ENCODE measurements around the gene POLR3F. TPM values are rescaled to one million over a fixed set of nuclear protein-coding genes. Genes with fewer than 3 reads are reported as not detected.

Gene POLR3F
- total and polyA plus RNA-seq, 10 donors: 6.7 to 12.0 (median 7.7) TPM

DNA sequence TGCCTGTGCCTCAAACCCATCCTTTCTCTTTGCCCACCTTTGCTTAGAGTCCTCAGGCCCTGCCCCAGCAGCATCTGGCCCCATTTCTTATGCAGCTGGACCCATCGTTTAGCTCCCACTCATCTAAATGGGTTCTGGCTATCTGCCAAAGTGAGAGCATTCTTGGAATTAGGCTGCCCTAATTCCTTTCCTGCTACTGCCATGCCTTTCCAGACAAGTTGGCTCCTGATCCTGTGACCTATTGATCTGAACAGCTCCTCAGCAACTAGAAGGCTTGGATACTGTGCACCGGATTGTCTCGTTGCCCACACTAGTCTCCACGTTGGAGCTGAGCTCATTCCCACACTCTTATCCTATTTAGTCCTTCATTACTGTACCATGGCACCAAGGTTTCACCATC, 23.3 kb upstream of the POLR3F start:
- Histone ChIP-seq H3K4me3 (no peak overlapping the region), H3K9me3 (no peaks in the 10 kb centered on the region), H3K27me3 (replicated peaks in 1 of 7) (no peaks in the 10 kb centered on the region), H3K4me1 (peaks cover 0 to 16% (median 2%) of the 10 kb centered on the region in 6 donors), H3K36me3 (peaks cover 0 to 8% (median 0%) of the 10 kb centered on the region in 6 donors), H3K27ac (peak overlapping the region in 1 of 8 donors; percentile 26)
- no peak for TF ChIP-seq POLR2AphosphoS5 (IDR thresholded peaks at IDR 0.05)
- TF ChIP-seq POLR2A (IDR thresholded peaks at IDR 0.05): no peak
- TF ChIP-seq, protein P1, sequence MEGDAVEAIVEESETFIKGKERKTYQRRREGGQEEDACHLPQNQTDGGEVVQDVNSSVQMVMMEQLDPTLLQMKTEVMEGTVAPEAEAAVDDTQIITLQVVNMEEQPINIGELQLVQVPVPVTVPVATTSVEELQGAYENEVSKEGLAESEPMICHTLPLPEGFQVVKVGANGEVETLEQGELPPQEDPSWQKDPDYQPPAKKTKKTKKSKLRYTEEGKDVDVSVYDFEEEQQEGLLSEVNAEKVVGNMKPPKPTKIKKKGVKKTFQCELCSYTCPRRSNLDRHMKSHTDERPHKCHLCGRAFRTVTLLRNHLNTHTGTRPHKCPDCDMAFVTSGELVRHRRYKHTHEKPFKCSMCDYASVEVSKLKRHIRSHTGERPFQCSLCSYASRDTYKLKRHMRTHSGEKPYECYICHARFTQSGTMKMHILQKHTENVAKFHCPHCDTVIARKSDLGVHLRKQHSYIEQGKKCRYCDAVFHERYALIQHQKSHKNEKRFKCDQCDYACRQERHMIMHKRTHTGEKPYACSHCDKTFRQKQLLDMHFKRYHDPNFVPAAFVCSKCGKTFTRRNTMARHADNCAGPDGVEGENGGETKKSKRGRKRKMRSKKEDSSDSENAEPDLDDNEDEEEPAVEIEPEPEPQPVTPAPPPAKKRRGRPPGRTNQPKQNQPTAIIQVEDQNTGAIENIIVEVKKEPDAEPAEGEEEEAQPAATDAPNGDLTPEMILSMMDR (IDR thresholded peaks at IDR 0.05 in 8 of 11, conservative IDR thresholded peaks at IDR 0.05 in 3 of 11): no peak
- no peak for DNase-seq
- WGBS, 5 donors: 67 to 86% (median 78%) methylated on average over 4 of the region's 4 CpGs
- intact Hi-C loops (cut with DNase I; ENCODE audit: low total_unique reads): no loop called here

DNA sequence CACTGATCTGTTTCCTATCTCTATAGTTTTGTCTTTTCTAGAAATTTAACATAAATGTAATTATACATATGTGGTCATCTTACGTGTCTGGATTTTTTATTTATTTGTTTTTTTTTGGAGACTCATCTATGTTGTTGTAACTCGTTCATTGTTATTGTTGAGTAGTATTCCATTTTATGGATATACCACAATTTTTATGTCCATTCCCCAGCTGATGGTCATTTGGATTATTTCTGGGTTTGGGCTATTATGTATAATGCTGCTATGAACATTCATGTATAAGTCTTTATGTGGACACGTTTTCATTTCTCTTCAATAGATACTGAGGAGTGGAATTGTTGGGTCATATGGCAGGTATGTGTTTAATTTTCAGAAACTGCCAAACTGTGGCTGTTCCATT, 10.6 kb upstream of the POLR3F start:
- no peak for DNase-seq

DNA sequence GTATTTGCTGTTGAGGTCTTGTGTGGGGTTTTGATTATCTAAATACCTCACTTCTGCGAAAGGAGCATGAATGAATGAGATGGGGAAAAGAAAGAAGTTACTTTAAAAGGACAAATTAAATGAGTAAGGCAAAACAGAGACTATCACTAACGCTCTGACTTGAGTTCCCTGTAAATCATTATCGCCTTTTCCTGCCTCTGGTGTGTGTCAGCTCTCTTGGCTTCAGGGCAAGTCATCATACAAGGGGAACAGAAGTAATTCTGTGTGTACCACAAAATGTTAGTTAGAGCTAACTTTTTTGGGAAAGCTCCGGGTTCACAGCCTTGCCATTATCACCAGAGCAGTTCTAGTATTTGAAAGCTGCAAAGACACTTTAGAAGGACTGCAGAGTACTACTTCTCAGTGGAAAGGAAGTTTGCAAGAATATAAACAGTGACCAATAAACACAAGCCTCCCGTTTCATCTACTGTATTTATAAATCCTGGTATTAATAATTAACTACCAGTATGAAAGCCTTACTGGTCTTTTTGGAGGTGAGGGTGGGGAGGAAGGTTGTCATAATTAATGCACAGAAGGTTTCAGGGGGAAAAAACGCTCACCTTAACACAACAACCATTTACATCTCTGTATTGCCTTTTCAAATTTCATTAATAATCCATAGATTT, 1.5 kb upstream of the POLR3F start:
- Histone ChIP-seq H3K9me3 (no peaks in the 10 kb centered on the region), H3K4me3 (peak overlapping the region in 4 of 8 donors; percentile 90 to 97 (median 92)), H3K27me3 (replicated peaks in 1 of 7) (no peaks in the 10 kb centered on the region), H3K36me3 (peaks cover 0 to 17% (median 6%) of the 10 kb centered on the region in 6 donors), H3K4me1 (peaks cover 9 to 37% (median 27%) of the 10 kb centered on the region in 6 donors), H3K27ac (peak overlapping the region in 3 of 8 donors; percentile 86 to 92 (median 88))
- TF ChIP-seq, protein P1 (IDR thresholded peaks at IDR 0.05 in 8 of 11, conservative IDR thresholded peaks at IDR 0.05 in 3 of 11): no peak
- TF ChIP-seq POLR2AphosphoS5 (IDR thresholded peaks at IDR 0.05) (no peak), POLR2A (IDR thresholded peaks at IDR 0.05) (no peak)
- intact Hi-C loops (cut with DNase I; ENCODE audit: low total_unique reads): no loop called here
- no peak for DNase-seq
- 60 to 72% (median 63%) methylated on average over 6 of the region's 6 CpGs for whole genome bisulfite sequencing, 5 donors

More for the DNA sequence above, 10.6 kb upstream of the POLR3F start:
- no peak for TF ChIP-seq POLR2A (IDR thresholded peaks at IDR 0.05)
- no peak for TF ChIP-seq POLR2AphosphoS5 (IDR thresholded peaks at IDR 0.05)
- TF ChIP-seq, protein P1 (IDR thresholded peaks at IDR 0.05 in 8 of 11, conservative IDR thresholded peaks at IDR 0.05 in 3 of 11): no peak
- Histone ChIP-seq H3K36me3 (peaks cover 0 to 5% (median 0%) of the 10 kb centered on the region in 6 donors), H3K27me3 (replicated peaks in 1 of 7) (no peaks in the 10 kb centered on the region), H3K4me1 (no peaks in the 10 kb centered on the region), H3K9me3 (peaks cover 0 to 17% (median 5%) of the 10 kb centered on the region in 8 donors), H3K4me3 (no peak overlapping the region), H3K27ac (no peak overlapping the region)
- intact Hi-C loops (cut with DNase I; ENCODE audit: low total_unique reads): no loop called here
- 84 to 92% (median 90%) methylated on average over 3 of the region's 3 CpGs for WGBS, 5 donors

DNA sequence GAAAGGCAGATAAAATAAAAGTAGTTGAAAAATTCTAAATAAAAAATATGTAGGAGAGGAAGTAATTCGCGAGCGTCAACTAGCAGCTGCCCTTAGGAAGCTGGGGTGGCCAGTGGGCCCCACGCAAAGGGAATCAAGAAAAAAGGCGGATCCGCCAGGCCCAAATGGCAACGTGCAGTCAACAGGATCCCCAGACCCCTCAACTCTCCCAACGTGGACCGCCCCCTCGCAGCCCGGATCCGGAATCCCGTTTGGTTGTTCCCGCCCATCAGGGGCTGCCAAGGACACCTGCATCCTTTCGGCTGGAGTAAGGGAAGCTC, 656 bp upstream of the POLR3F start:
- Histone ChIP-seq H3K27me3 (replicated peaks in 1 of 7) (no peaks in the 10 kb centered on the region), H3K4me1 (peaks cover 9 to 37% (median 27%) of the 10 kb centered on the region in 6 donors), H3K36me3 (peaks cover 0 to 26% (median 8%) of the 10 kb centered on the region in 6 donors), H3K9me3 (no peaks in the 10 kb centered on the region), H3K4me3 (peak overlapping the region; percentile 69 to 99 (median 92)), H3K27ac (peak overlapping the region; percentile 36 to 92 (median 84))
- intact Hi-C loops (cut with DNase I; ENCODE audit: low total_unique reads): no loop called here
- 0 to 2% (median 1%) methylated on average over 15 of the region's 15 CpGs for WGBS, 5 donors
- no peak for DNase-seq
- TF ChIP-seq POLR2A (IDR thresholded peaks at IDR 0.05): no peak
- TF ChIP-seq POLR2AphosphoS5 (IDR thresholded peaks at IDR 0.05): no peak
- TF ChIP-seq, protein P1 (IDR thresholded peaks at IDR 0.05 in 8 of 11, conservative IDR thresholded peaks at IDR 0.05 in 3 of 11): no peak

Measured in spleen (tissue), 11 donors.